H1 (cell line): ENCODE results near the gene ADGRF5. TPM values are rescaled to one million over a fixed set of nuclear protein-coding genes. Genes with fewer than 3 reads are reported as not detected.

Source experiments
- CTCF ChIA-PET: fragments of 300-600 bp; sonication (Branson Sonifier 250); formaldehyde crosslinking; loops from one replicate; lab custom pipeline; 2021; ENCODE audit not compliant: partially characterized antibody; lab: Charles Lee
- POLR2A ChIA-PET: fragments of 300-600 bp; sonication (Branson Sonifier 250); formaldehyde crosslinking; loops from one replicate; lab custom pipeline; 2021; ENCODE audit warnings: inconsistent platforms; ENCODE audit not compliant: partially characterized antibody; lab: Charles Lee
- DNase-seq, 2 experiments: peaks; one replicate each; pipeline versions ENCODE4 v3.0.0 to v3.0.0-alpha.2; 2010 to 2022; ENCODE audit warnings: low spot score in 2 of 2, low read depth in 1 of 2, mixed read lengths in 1 of 2
- FAIRE-seq: peaks from 2 replicates; lab custom pipeline; 2011; peaks lifted over from hg19 to GRCh38; lab: Jason Lieb, UNC
- H2AFZ ChIP-seq: 2 replicates; pipeline ENCODE4 v1.8.1; 2012; ENCODE audit warnings: low read length, inconsistent platforms
- H2AK5ac ChIP-seq: 2 replicates; pipeline ENCODE4 v1.6.1; 2013; ENCODE audit warnings: low read depth, low read length
- H2BK120ac ChIP-seq: replicated peaks from 2 replicates; pipeline ENCODE3; 2013; ENCODE audit warnings: low read depth, low read length, inconsistent platforms
- H2BK12ac ChIP-seq: 2 replicates; pipeline ENCODE4 v1.6.1; 2013; ENCODE audit warnings: low read depth, low read length
- H2BK15ac ChIP-seq: 2 replicates; pipeline ENCODE4 v1.6.1; 2013; ENCODE audit warnings: low read length
- H2BK20ac ChIP-seq: 2 replicates; pipeline ENCODE4 v1.6.1; 2013; ENCODE audit warnings: low read length
- H2BK5ac ChIP-seq: 2 replicates; pipeline ENCODE4 v1.6.1; 2013; ENCODE audit warnings: low read depth, low read length
- H3K14ac ChIP-seq: 2 replicates; pipeline ENCODE4 v1.6.1; 2013; ENCODE audit warnings: inconsistent platforms; ENCODE audit not compliant: insufficient read length
- H3K18ac ChIP-seq: 2 replicates; pipeline ENCODE4 v1.6.1; 2013; ENCODE audit warnings: low read length; ENCODE audit errors: extremely low read depth
- H3K23ac ChIP-seq: 2 replicates; pipeline ENCODE4 v1.6.1; 2013; ENCODE audit warnings: inconsistent platforms; ENCODE audit not compliant: insufficient read length
- H3K23me2 ChIP-seq: 2 replicates; pipeline ENCODE4 v1.6.1; 2013; ENCODE audit warnings: low read depth, low read length
- H3K27ac ChIP-seq: 2 replicates; pipeline ENCODE4 v1.6.1; 2011; ENCODE audit warnings: low read depth, low read length, inconsistent platforms
- H3K27me3 ChIP-seq, 4 experiments: replicated peaks in 1 of 4; 1 replicate in 1 of 4; 2 replicates in 3 of 4; pipeline versions ENCODE4 v1.6.1 to v1.8.1; 2011 to 2013; ENCODE audit warnings: low read length in 3 of 4, mild to moderate bottlenecking in 3 of 4, inconsistent platforms in 2 of 4, mixed read lengths in 2 of 4, moderate library complexity in 1 of 4; ENCODE audit not compliant: control insufficient read depth in 3 of 4, insufficient read depth in 3 of 4; ENCODE audit errors: extremely low read depth in 1 of 4
- H3K36me3 ChIP-seq, 4 experiments: 2 replicates each; pipeline versions ENCODE4 v1.6.1 to v1.8.1; 2011 to 2013; ENCODE audit warnings: mild to moderate bottlenecking in 4 of 4, low read length in 3 of 4, moderate library complexity in 2 of 4, control low read depth in 1 of 4, inconsistent platforms in 1 of 4; ENCODE audit not compliant: insufficient read depth in 4 of 4, control insufficient read depth in 2 of 4
- H3K4ac ChIP-seq: replicated peaks from 2 replicates; pipeline ENCODE3; 2013; ENCODE audit warnings: low read length, low read depth, mixed read lengths, inconsistent platforms; ENCODE audit not compliant: insufficient read length
- H3K4me1 ChIP-seq, 4 experiments: replicated peaks in 1 of 4; 1 replicate in 1 of 4; 2 replicates in 3 of 4; pipeline versions ENCODE4 v1.6.1 to v1.8.1; 2011 to 2013; ENCODE audit warnings: low read length in 3 of 4, inconsistent platforms in 2 of 4, mixed read lengths in 1 of 4; ENCODE audit not compliant: insufficient read depth in 4 of 4, control insufficient read depth in 3 of 4
- H3K4me2 ChIP-seq, 2 experiments: 2 replicates each; pipeline versions ENCODE4 v1.6.1 to v1.8.1; 2011 to 2013; ENCODE audit warnings: low read depth in 2 of 2, low read length in 2 of 2, control low read depth in 1 of 2, inconsistent platforms in 1 of 2, mild to moderate bottlenecking in 1 of 2; ENCODE audit not compliant: insufficient read depth in 1 of 2
- H3K4me3 ChIP-seq, 4 experiments: fragments of 200-600, 300-600 bp in 1 of 4; sonication (generic), shearing (Covaris generic), sonication (Bioruptor Twin) in 1 of 4; 2 replicates each; pipeline versions ENCODE4 v1.5.1 to v1.8.1; 2011 to 2016; ENCODE audit warnings: low read length in 4 of 4, low read depth in 3 of 4, control low read depth in 2 of 4, inconsistent platforms in 2 of 4, mild to moderate bottlenecking in 2 of 4, mixed read lengths in 1 of 4, moderate library complexity in 1 of 4; ENCODE audit not compliant: insufficient read depth in 2 of 4; ENCODE audit errors: extremely low read depth in 1 of 4
- H3K56ac ChIP-seq: replicated peaks from 2 replicates; pipeline ENCODE3; 2013; ENCODE audit warnings: low read depth, mild to moderate bottlenecking, mixed read lengths, low read length, inconsistent platforms; ENCODE audit not compliant: insufficient read length
- H3K79me1 ChIP-seq: 2 replicates; pipeline ENCODE4 v1.6.1; 2013; ENCODE audit warnings: low read depth, low read length, control low read depth
- H3K79me2 ChIP-seq, 2 experiments: 2 replicates each; pipeline versions ENCODE4 v1.6.1 to v1.8.1; 2012 to 2013; ENCODE audit warnings: low read length in 2 of 2, mild to moderate bottlenecking in 2 of 2, inconsistent platforms in 1 of 2; ENCODE audit not compliant: insufficient read depth in 2 of 2, control insufficient read depth in 1 of 2
- H3K9ac ChIP-seq, 4 experiments: replicated peaks in 1 of 4; 1 replicate in 1 of 4; 2 replicates in 3 of 4; pipeline versions ENCODE4 v1.6.1 to v1.8.1; 2011 to 2013; ENCODE audit warnings: low read depth in 3 of 4, low read length in 3 of 4, control low read depth in 2 of 4, mild to moderate bottlenecking in 2 of 4, moderate library complexity in 2 of 4, inconsistent platforms in 1 of 4; ENCODE audit errors: extremely low read depth in 1 of 4
- H3K9me3 ChIP-seq, 2 experiments: 2 replicates each; pipeline versions ENCODE4 v1.6.1 to v1.8.1; 2012 to 2013; ENCODE audit warnings: mild to moderate bottlenecking in 2 of 2, moderate library complexity in 2 of 2, control low read depth in 1 of 2, inconsistent platforms in 1 of 2, low read depth in 1 of 2, low read length in 1 of 2, mixed read lengths in 1 of 2; ENCODE audit not compliant: insufficient read depth in 2 of 2
- H4K20me1 ChIP-seq, 2 experiments: replicated peaks in 1 of 2; 2 replicates each; pipeline versions ENCODE3 to v1.8.1; 2011 to 2013; ENCODE audit warnings: inconsistent platforms in 2 of 2, low read length in 2 of 2, mild to moderate bottlenecking in 1 of 2; ENCODE audit not compliant: insufficient read depth in 2 of 2, control insufficient read depth in 1 of 2
- H4K5ac ChIP-seq: 2 replicates; pipeline ENCODE4 v1.6.1; 2013; ENCODE audit warnings: low read length, low read depth, mixed read lengths, inconsistent platforms; ENCODE audit not compliant: insufficient read length
- H4K8ac ChIP-seq: 2 replicates; pipeline ENCODE4 v1.8.0; 2013; ENCODE audit warnings: mild to moderate bottlenecking, moderate library complexity, low read length, inconsistent platforms; ENCODE audit not compliant: insufficient read depth; ENCODE audit errors: extremely low read depth
- H4K91ac ChIP-seq: replicated peaks from 2 replicates; pipeline ENCODE3; 2013; ENCODE audit warnings: low read length, mixed read lengths, inconsistent platforms; ENCODE audit not compliant: insufficient read length
- FOSL1 ChIP-seq: IDR thresholded peaks from 2 replicates; pipeline ENCODE4 v1.6.1; 2011; ENCODE audit warnings: mild to moderate bottlenecking, low read depth, low read length, moderate library complexity; ENCODE audit not compliant: insufficient read depth
- POLR2A ChIP-seq, 2 experiments: IDR thresholded peaks; 1 replicate in 1 of 2; 2 replicates in 1 of 2; pipeline ENCODE4 v1.6.1; 2011; ENCODE audit warnings: low read depth in 2 of 2, low read length in 2 of 2, mild to moderate bottlenecking in 2 of 2; ENCODE audit errors: control extremely low read depth in 1 of 2
- RBBP5 ChIP-seq: IDR thresholded peaks from 2 replicates; pipeline ENCODE4 v1.7.1; 2012; ENCODE audit warnings: low read depth, mild to moderate bottlenecking, inconsistent platforms, low read length, moderate library complexity, borderline replicate concordance
- SAP30 ChIP-seq: fragments of 300-600 bp; sonication (generic); IDR thresholded peaks from 2 replicates; pipeline ENCODE4 v1.7.1; 2012; ENCODE audit warnings: low read length, moderate library complexity, mild to moderate bottlenecking, inconsistent platforms; ENCODE audit not compliant: insufficient read depth, insufficient replicate concordance
- TAF1 ChIP-seq: IDR thresholded peaks from 2 replicates; pipeline ENCODE4 v1.6.1; 2011; ENCODE audit warnings: mild to moderate bottlenecking, low read depth, low read length
- WGBS, 2 experiments: shearing (Covaris generic) in 1 of 2; methylation state at CpG; one replicate each; pipeline versions ENCODE4 v1.1.6 to v1.1.7; 2013 to 2015; ENCODE audit warnings: low lambda C conversion rate in 2 of 2, mixed read lengths in 2 of 2, inconsistent platforms in 1 of 2, low coverage in 1 of 2, missing lambda C conversion rate in 1 of 2; ENCODE audit not compliant: insufficient replicate concordance in 2 of 2, insufficient coverage in 1 of 2, insufficient read length in 1 of 2; ENCODE audit errors: extremely low coverage in 1 of 2, missing lambda C conversion rate in 1 of 2; 5-methylcytosine and 5-hydroxymethylcytosine counted together
- polyA plus RNA-seq, 7 experiments: library from polyadenylated mRNA; depleted of rRNA in 3 of 7; stranded (reverse) in 5 of 7; unstranded in 2 of 7; fragments of >200 nt in 5 of 7; fragments of 200-250 nt in 2 of 7; gene quantifications; 1 replicate in 5 of 7; 2 replicates in 1 of 7; 4 replicates in 1 of 7; pipeline versions ENCODE4 v1.2.1 to v1.2.3, GENCODE V29; 2011 to 2013; ENCODE audit warnings: missing spikeins in 2 of 7, mixed read lengths in 2 of 7
- total RNA-seq: library from RNA; stranded (reverse); fragmentation: NEBNext Ultra II Directional; extraction: Animal tissue kit (Norgen Biotek cat#: 25700); gene quantifications from 2 replicates; pipeline ENCODE4 v1.2.1, GENCODE V29; 2021

Gene ADGRF5
- total and polyA plus RNA-seq, 2 of the 8 experiments (the other 6 are each of a cell fraction or from before 2014, with no cell fraction given): 0.06 TPM; not detected in 1

DNA sequence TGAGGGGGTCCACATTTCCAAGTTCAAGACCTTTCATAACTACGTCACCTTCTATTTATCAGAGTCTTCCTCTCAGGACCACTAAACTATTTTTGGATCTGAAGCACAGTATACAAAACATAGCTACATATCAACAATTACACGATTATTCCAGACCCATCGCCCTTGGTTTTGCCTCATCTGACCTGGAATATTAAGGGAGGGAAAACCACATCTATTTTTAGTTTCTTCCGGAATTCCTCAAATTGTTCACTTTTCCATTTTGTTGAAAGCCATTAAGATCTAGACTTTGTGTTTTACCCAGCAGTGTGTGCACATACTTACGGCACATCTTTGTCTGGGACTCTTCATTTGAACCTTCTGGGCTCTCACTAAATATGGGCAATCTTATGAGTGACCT, 12.0 kb upstream of the ADGRF5 start:
- no peak overlapping the region for H4K91ac ChIP-seq
- H4K5ac ChIP-seq: no peak overlapping the region
- no peak overlapping the region for H2BK20ac ChIP-seq
- DNase-seq: no peak
- no peak overlapping the region for H2BK5ac ChIP-seq
- no peak overlapping the region for H2BK120ac ChIP-seq
- no peaks in the 10 kb centered on the region for H3K79me1 ChIP-seq
- WGBS, 2 experiments: 91% methylated on average over 5 of the region's 5 CpGs; no CpG with 5 or more reads in 1 of the 2 experiments
- ChIA-PET POLR2A (no interaction called here), CTCF (interaction anchor here (1.9 kb wide), 1 partner anchor 9 kb away, joined by 5 read pairs; no protein-coding TSS in a partner anchor)
- H2AK5ac ChIP-seq: no peak overlapping the region
- H3K9ac ChIP-seq: no peak overlapping the region
- H3K14ac ChIP-seq: no peak overlapping the region
- H3K4me1 ChIP-seq: peaks cover 0 to 7% (median 6%) of the 10 kb centered on the region in 4 experiments; a peak in 5 of 7 replicates
- no peak overlapping the region for H2AFZ ChIP-seq
- no peaks in the 10 kb centered on the region for H3K79me2 ChIP-seq
- no peak for TF ChIP-seq RBBP5
- no peak for TF ChIP-seq FOSL1
- TF ChIP-seq TAF1: no peak
- no peak for TF ChIP-seq POLR2A (IDR thresholded peaks at IDR 0.05; ENCODE audit: control extremely low read depth in 1 of 2, low read depth in 2 of 2, low read length in 2 of 2)
- no peak for TF ChIP-seq SAP30
- no peak overlapping the region for H3K4ac ChIP-seq
- H2BK12ac ChIP-seq: no peak overlapping the region
- no peak overlapping the region for H4K8ac ChIP-seq
- FAIRE-seq: no peak
- no peak overlapping the region for H2BK15ac ChIP-seq
- H3K56ac ChIP-seq: no peak overlapping the region
- H3K4me3 ChIP-seq: no peak overlapping the region
- H3K23me2 ChIP-seq: no peaks in the 10 kb centered on the region; the same call in 1 of the 2 replicates
- no peak overlapping the region for H3K4me2 ChIP-seq
- no peaks in the 10 kb centered on the region for H3K9me3 ChIP-seq
- no peak overlapping the region for H3K27ac ChIP-seq
- no peaks in the 10 kb centered on the region for H3K36me3 ChIP-seq
- H3K18ac ChIP-seq: no peak overlapping the region
- no peaks in the 10 kb centered on the region for H3K27me3 ChIP-seq
- H3K23ac ChIP-seq: no peak overlapping the region
- H4K20me1 ChIP-seq: no peaks in the 10 kb centered on the region
